Colonic mucosa (tissue), 4 donors: Measurements from ENCODE around the gene WDPCP. TPM values are rescaled to one million over a fixed set of nuclear protein-coding genes. Genes with fewer than 3 reads are reported as not detected.
"Not testable (repeated sequence)": the region's sequence is repeated elsewhere in the genome, so short reads cannot be mapped to it uniquely, and the experiment has no call there.

Experiments
- DNase-seq: peaks from one replicate; pipeline ENCODE4 v3.0.0-alpha.2; 2020
- H3K27ac ChIP-seq: fragments of 200-600 bp; one replicate; pipeline ENCODE4 v1.8.0; 2021
- H3K27me3 ChIP-seq: fragments of 200-600 bp; one replicate; pipeline ENCODE4 v1.8.0; 2021
- H3K36me3 ChIP-seq: fragments of 200-600 bp; one replicate; pipeline ENCODE4 v1.8.0; 2021
- H3K4me1 ChIP-seq: fragments of 200-600 bp; one replicate; pipeline ENCODE4 v1.8.0; 2021; ENCODE audit warnings: mild to moderate bottlenecking
- H3K4me3 ChIP-seq: fragments of 200-600 bp; one replicate; pipeline ENCODE4 v1.8.0; 2021
- H3K9ac ChIP-seq, 2 donors: one replicate each; pipeline ENCODE4 v1.7.0; 2013; ENCODE audit warnings: control low read depth in 2 of 2, low read depth in 2 of 2, low read length in 2 of 2
- H3K9me3 ChIP-seq: fragments of 200-600 bp; one replicate; pipeline ENCODE4 v1.8.0; 2021
- CTCF ChIP-seq: fragments of 200-600 bp; IDR thresholded peaks from one replicate; pipeline ENCODE4 v1.8.0; 2022; ENCODE audit warnings: antibody characterized with exemption, mild to moderate bottlenecking
- intact Hi-C: fragments of 100-400 bp; cut with DNase I; formaldehyde crosslinking; loops from one replicate; pipeline ENCODE4 v1.14.1; 2022
- total RNA-seq, 2 donors: library from RNA; stranded (reverse); fragmentation: NEBNext Ultra II Directional in 1 of 2; extraction: Animal tissue kit (Norgen Biotek cat#: 25700) in 1 of 2; gene quantifications; one replicate each; pipeline ENCODE4 v1.2.1, GENCODE V29; 2021
- donor health status: healthy.
- donor health status: DM: no; HTN: no; CAD: no.
- donor health status: DM: no; HTN: no; CAD: no.

The WDPCP gene
- total RNA-seq, 2 donors from 2014 or later: 3.4 to 4.5 TPM

GRCh38 chr2:63378589-63378988 is 209.7 kb downstream of the WDPCP start:
- intact Hi-C loops: no loop called here
- H3K27ac ChIP-seq: no peak overlapping the region
- H3K27me3 ChIP-seq: no peaks in the 10 kb centered on the region
- no peaks in the 10 kb centered on the region for H3K9me3 ChIP-seq
- no peak overlapping the region for H3K9ac ChIP-seq
- H3K4me1 ChIP-seq: no peaks in the 10 kb centered on the region
- no peak for DNase-seq
- TF ChIP-seq CTCF: no peak
- no peak overlapping the region for H3K4me3 ChIP-seq
- H3K36me3 ChIP-seq: no peaks in the 10 kb centered on the region

GRCh38 chr2:63374341-63374740 is 213.9 kb downstream of the WDPCP start:
- no peaks in the 10 kb centered on the region for H3K4me1 ChIP-seq
- no peak overlapping the region for H3K27ac ChIP-seq
- DNase-seq: no peak
- no peaks in the 10 kb centered on the region for H3K36me3 ChIP-seq
- H3K9me3 ChIP-seq: no peaks in the 10 kb centered on the region
- no peak overlapping the region for H3K4me3 ChIP-seq
- intact Hi-C loops: no loop called here
- no peak overlapping the region for H3K9ac ChIP-seq
- H3K27me3 ChIP-seq: no peaks in the 10 kb centered on the region
- no peak for TF ChIP-seq CTCF

- DNase-seq: no peak
- Histone ChIP-seq H3K9ac (no peak overlapping the region), H3K4me1 (no peaks in the 10 kb centered on the region), H3K4me3 (no peak overlapping the region), H3K27ac (no peak overlapping the region), H3K36me3 (no peaks in the 10 kb centered on the region), H3K9me3 (no peaks in the 10 kb centered on the region), H3K27me3 (no peaks in the 10 kb centered on the region)
- intact Hi-C loops: no loop called here
- no peak for TF ChIP-seq CTCF
These were observed 215.7 kb downstream of the WDPCP start for GRCh38 chr2:63372549-63372948.

DNA sequence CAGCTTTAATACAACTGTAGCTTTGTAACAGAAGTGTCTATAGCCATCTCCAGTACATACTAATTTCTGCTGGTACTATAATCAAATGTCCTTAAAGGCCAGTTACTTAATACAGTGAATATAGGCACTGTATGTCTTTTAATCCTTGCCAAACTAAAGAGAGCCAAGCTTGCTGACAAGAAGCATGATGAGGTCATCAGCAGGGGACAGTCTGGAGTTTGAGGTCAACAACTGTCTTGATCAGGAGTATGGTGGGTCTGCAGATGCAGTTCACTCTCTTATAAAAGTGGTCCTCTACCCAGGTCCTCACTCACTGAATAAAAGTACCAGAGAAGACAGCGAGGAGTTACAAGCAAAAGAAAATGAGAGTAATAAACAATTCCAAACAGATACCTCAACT is 219.1 kb downstream of the WDPCP start:
- Histone ChIP-seq H3K4me3 (no peak overlapping the region), H3K36me3 (no peaks in the 10 kb centered on the region), H3K9ac (no peak overlapping the region), H3K27ac (no peak overlapping the region), H3K27me3 (no peaks in the 10 kb centered on the region), H3K4me1 (no peaks in the 10 kb centered on the region), H3K9me3 (no peaks in the 10 kb centered on the region)
- intact Hi-C loops: no loop called here
- no peak for DNase-seq
- TF ChIP-seq CTCF: no peak

DNA sequence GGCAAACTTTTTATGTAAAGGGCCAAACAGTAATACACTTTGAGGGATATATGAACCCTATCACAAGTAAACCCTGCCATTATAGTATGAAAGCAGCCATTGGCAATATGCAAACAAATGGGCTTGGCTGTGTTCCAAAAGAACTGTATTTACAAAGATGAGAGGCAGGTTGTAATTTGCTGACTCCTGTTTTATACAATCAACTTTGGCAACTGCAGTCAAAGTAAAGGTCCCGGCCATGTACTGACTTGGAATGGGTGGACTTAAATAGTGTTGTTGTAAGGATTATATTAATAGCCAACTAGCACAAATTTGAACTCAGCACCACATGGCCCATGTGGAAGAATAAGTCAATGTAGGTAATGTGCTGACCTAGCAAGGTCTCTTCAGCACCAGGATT is 223.4 kb downstream of the WDPCP start:
- no peak for TF ChIP-seq CTCF
- H3K4me3 ChIP-seq: no peak overlapping the region
- H3K4me1 ChIP-seq: no peaks in the 10 kb centered on the region
- H3K36me3 ChIP-seq: no peaks in the 10 kb centered on the region
- no peak for DNase-seq
- H3K9me3 ChIP-seq: no peaks in the 10 kb centered on the region
- H3K27ac ChIP-seq: no peak overlapping the region
- intact Hi-C loops: no loop called here
- no peaks in the 10 kb centered on the region for H3K27me3 ChIP-seq
- H3K9ac ChIP-seq: no peak overlapping the region

DNA sequence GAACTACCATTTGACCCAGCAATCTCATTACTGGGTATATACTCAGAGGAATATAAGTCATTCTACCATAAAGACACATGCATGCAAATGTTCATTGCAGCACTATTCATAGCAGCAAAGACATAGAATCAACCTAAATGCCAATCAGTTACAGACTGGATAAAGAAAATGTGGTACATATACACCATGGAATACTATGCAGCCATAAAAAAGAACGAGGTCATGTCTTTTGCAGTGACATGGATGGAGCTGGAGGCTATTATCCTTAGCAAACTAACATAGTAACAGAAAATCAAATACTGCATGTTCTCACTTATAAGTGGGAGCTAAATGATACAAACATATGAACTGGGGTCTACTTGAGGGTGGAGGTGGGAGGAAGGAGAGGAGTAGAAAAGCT is 230.6 kb downstream of the WDPCP start:
- H3K27ac ChIP-seq, H3K4me3 ChIP-seq, H3K4me1 ChIP-seq, H3K9me3 ChIP-seq, H3K9ac ChIP-seq, H3K36me3 ChIP-seq, intact Hi-C loops, DNase-seq, H3K27me3 ChIP-seq: not testable (repeated sequence)
